Neural cell (in vitro differentiated cells): ENCODE measurements around the gene GPC3. TPM values are rescaled to one million over a fixed set of nuclear protein-coding genes. Genes with fewer than 3 reads are reported as not detected.

Experiments
- H2AFZ ChIP-seq: fragments of 200-600, 300-800 bp; sonication (generic), shearing (Covaris generic); 2 replicates; pipeline ENCODE4 v1.6.0; 2014; ENCODE audit warnings: low read depth, mild to moderate bottlenecking, antibody characterized with exemption, low read length, moderate library complexity
- H3F3A ChIP-seq: fragments of 200-600 bp; shearing (Covaris generic); 2 replicates; pipeline ENCODE4 v1.6.1; 2016; ENCODE audit warnings: mild to moderate bottlenecking, moderate library complexity, mixed read lengths, antibody characterized with exemption, low read length; ENCODE audit not compliant: insufficient read depth, poor library complexity, severe bottlenecking
- H3K27ac ChIP-seq: fragments of 200-600, 300-800 bp; sonication (generic), shearing (Covaris generic); 2 replicates; pipeline ENCODE4 v1.5.1; 2014; ENCODE audit warnings: mild to moderate bottlenecking, low read length, moderate library complexity
- H3K27me3 ChIP-seq: fragments of 300-800, 200-600 bp; sonication (generic), shearing (Covaris generic); 2 replicates; pipeline ENCODE4 v1.6.0; 2014; ENCODE audit warnings: mild to moderate bottlenecking, low read depth, low read length, moderate library complexity; ENCODE audit not compliant: insufficient read depth
- H3K36me3 ChIP-seq: fragments of 300-800, 200-600 bp; sonication (generic), shearing (Covaris generic); 2 replicates; pipeline ENCODE4 v1.5.1; 2014; ENCODE audit warnings: mild to moderate bottlenecking, antibody characterized with exemption, low read length, moderate library complexity; ENCODE audit not compliant: insufficient read depth
- H3K4me2 ChIP-seq: fragments of 300-800, 200-600 bp; sonication (generic), shearing (Covaris generic); 2 replicates; pipeline ENCODE4 v1.6.0; 2014; ENCODE audit warnings: mild to moderate bottlenecking, low read length
- H3K4me3 ChIP-seq: fragments of 300-800, 200-600 bp; sonication (generic), shearing (Covaris generic); 2 replicates; pipeline ENCODE4 v1.5.1; 2014; ENCODE audit warnings: mild to moderate bottlenecking, low read length, moderate library complexity
- H3K79me2 ChIP-seq: fragments of 200-600 bp; shearing (Covaris generic); replicated peaks from 2 replicates; pipeline ENCODE4 v1.6.0; 2014; ENCODE audit warnings: mild to moderate bottlenecking, low read length, moderate library complexity; ENCODE audit not compliant: insufficient read depth
- H3K9ac ChIP-seq: fragments of 300-800, 200-600 bp; sonication (generic), shearing (Covaris generic); 2 replicates; pipeline ENCODE4 v1.6.1; 2016; ENCODE audit warnings: mild to moderate bottlenecking, low read length, mixed read lengths
- H3K9me2 ChIP-seq: fragments of 200-600 bp; shearing (Covaris generic); 2 replicates; pipeline ENCODE4 v1.6.1; 2016; ENCODE audit warnings: mild to moderate bottlenecking, low read length, mixed read lengths; ENCODE audit not compliant: insufficient read depth
- H3K9me3 ChIP-seq: fragments of 200-600, 300-800 bp; sonication (generic), shearing (Covaris generic); 2 replicates; pipeline ENCODE4 v1.6.1; 2016; ENCODE audit warnings: mild to moderate bottlenecking, mixed run types, low read length, moderate library complexity, mixed read lengths
- H4K20me1 ChIP-seq: fragments of 200-600 bp; shearing (Covaris generic); 2 replicates; pipeline ENCODE4 v1.6.1; 2016; ENCODE audit warnings: mild to moderate bottlenecking, mixed run types; ENCODE audit not compliant: insufficient read depth
- CTCF ChIP-seq: fragments of 450-650 bp; IDR thresholded peaks from 2 replicates; pipeline ENCODE4 v1.5.1; 2014; ENCODE audit warnings: antibody characterized with exemption, mild to moderate bottlenecking, moderate library complexity; ENCODE audit not compliant: poor library complexity, severe bottlenecking
- EP300 ChIP-seq: fragments of 450-650 bp; conservative IDR thresholded peaks from 2 replicates; pipeline ENCODE4 v1.6.1; 2014; ENCODE audit warnings: antibody characterized with exemption, mild to moderate bottlenecking, moderate library complexity; ENCODE audit not compliant: poor library complexity, severe bottlenecking
- EZH2 ChIP-seq: fragments of 200-600, 300-800 bp; shearing (Covaris generic), sonication (generic); IDR thresholded peaks from 2 replicates; pipeline ENCODE4 v1.6.1; 2014; ENCODE audit warnings: antibody characterized with exemption, low read length, borderline replicate concordance, mild to moderate bottlenecking; ENCODE audit not compliant: insufficient read depth, poor library complexity, severe bottlenecking
- MXI1 ChIP-seq: fragments of 450-650 bp; conservative IDR thresholded peaks from 2 replicates; pipeline ENCODE4 v1.6.1; 2014; ENCODE audit warnings: antibody characterized with exemption, mild to moderate bottlenecking; ENCODE audit not compliant: poor library complexity, severe bottlenecking
- POLR2AphosphoS5 ChIP-seq: IDR thresholded peaks from 2 replicates; pipeline ENCODE4 v1.6.1; 2012
- RAD21 ChIP-seq: fragments of 450-650 bp; conservative IDR thresholded peaks from 2 replicates; pipeline ENCODE4 v1.6.1; 2014; ENCODE audit warnings: antibody characterized with exemption, mild to moderate bottlenecking, moderate library complexity
- SMC3 ChIP-seq: fragments of 450-650 bp; conservative IDR thresholded peaks from 2 replicates; pipeline ENCODE4 v1.6.1; 2014; ENCODE audit warnings: antibody characterized with exemption, mild to moderate bottlenecking, moderate library complexity; ENCODE audit not compliant: poor library complexity
- TAF1 ChIP-seq: IDR thresholded peaks from 2 replicates; pipeline ENCODE4 v1.6.1; 2012; ENCODE audit warnings: low read depth
- polyA plus RNA-seq: library from polyadenylated mRNA; depleted of rRNA; stranded (reverse); fragments of >200 nt; gene quantifications from 2 replicates; pipeline ENCODE4 v1.2.3, GENCODE V29; 2014
- TF ChIP-seq, protein P1 (sequence below): IDR thresholded peaks from 2 replicates; pipeline ENCODE4 v1.6.1; 2012; ENCODE audit warnings: borderline replicate concordance

Gene GPC3
- polyA plus RNA-seq, 1 donor from 2014 or later, result 2.1 TPM

DNA sequence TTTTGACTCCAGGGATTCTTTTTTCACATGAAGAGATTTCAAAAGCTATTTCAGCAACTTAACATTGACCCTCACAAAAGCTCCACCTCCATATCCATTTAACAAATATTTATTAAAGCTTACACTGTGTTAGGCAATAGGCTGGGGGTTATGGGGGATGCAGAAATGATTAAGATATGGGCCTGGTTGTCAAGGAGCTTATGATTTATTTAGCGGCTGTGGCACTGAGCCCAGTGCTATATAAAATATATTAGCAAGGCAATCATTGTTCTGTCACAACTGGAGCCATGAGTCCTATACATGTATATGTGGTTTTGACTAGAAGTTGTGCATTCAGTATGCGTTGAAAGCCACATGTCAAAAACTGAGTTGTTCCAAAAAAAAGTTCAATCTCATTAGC, 131.1 kb downstream of the GPC3 start:
- no peaks in the 10 kb centered on the region for H3K79me2 ChIP-seq

DNA sequence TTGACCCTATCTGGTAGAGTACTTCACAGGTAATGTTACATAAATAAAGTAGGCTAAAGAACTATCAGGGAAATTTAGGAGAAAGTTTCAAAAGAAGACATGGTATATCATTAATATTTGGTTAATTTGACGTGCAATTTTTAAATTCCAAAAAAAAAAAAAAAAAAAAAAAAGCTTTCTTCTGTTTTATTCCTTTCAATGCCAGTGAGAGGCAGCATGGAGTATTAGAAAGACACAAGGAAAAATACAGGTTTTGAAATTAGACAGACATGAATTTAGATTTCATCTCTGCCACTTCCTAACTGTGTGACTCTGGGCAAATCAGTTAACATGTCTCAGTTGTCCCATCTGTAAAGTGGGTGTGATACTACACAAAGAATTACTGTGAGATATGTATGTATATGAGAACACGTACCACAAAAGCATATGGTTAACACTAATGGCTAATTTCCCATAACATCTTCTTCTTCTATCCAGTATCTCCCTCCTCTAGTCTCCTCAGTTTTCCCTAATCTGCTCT, 132.5 kb downstream of the GPC3 start:
- H3K9ac ChIP-seq, result no peak overlapping the region
- no peak overlapping the region for H2AFZ ChIP-seq
- no peaks in the 10 kb centered on the region for H3K27me3 ChIP-seq
- H4K20me1 ChIP-seq, result no peaks in the 10 kb centered on the region
- H3K9me3 ChIP-seq, result no peaks in the 10 kb centered on the region
- no peaks in the 10 kb centered on the region for H3K36me3 ChIP-seq
- no peak overlapping the region for H3K4me2 ChIP-seq
- H3K4me3 ChIP-seq, result no peak overlapping the region
- H3F3A ChIP-seq, result no peaks in the 10 kb centered on the region
- no peak overlapping the region for H3K27ac ChIP-seq
- TF ChIP-seq MXI1, result no peak
- TF ChIP-seq, protein P1, sequence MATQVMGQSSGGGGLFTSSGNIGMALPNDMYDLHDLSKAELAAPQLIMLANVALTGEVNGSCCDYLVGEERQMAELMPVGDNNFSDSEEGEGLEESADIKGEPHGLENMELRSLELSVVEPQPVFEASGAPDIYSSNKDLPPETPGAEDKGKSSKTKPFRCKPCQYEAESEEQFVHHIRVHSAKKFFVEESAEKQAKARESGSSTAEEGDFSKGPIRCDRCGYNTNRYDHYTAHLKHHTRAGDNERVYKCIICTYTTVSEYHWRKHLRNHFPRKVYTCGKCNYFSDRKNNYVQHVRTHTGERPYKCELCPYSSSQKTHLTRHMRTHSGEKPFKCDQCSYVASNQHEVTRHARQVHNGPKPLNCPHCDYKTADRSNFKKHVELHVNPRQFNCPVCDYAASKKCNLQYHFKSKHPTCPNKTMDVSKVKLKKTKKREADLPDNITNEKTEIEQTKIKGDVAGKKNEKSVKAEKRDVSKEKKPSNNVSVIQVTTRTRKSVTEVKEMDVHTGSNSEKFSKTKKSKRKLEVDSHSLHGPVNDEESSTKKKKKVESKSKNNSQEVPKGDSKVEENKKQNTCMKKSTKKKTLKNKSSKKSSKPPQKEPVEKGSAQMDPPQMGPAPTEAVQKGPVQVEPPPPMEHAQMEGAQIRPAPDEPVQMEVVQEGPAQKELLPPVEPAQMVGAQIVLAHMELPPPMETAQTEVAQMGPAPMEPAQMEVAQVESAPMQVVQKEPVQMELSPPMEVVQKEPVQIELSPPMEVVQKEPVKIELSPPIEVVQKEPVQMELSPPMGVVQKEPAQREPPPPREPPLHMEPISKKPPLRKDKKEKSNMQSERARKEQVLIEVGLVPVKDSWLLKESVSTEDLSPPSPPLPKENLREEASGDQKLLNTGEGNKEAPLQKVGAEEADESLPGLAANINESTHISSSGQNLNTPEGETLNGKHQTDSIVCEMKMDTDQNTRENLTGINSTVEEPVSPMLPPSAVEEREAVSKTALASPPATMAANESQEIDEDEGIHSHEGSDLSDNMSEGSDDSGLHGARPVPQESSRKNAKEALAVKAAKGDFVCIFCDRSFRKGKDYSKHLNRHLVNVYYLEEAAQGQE, result no peak
- no peak for TF ChIP-seq EP300
- TF ChIP-seq EZH2, result no peak
- no peak for TF ChIP-seq TAF1
- no peak for TF ChIP-seq CTCF
- no peak for TF ChIP-seq RAD21
- no peak for TF ChIP-seq POLR2AphosphoS5
- no peaks in the 10 kb centered on the region for H3K9me2 ChIP-seq
- H3K79me2 ChIP-seq, result no peaks in the 10 kb centered on the region

More for the DNA sequence above, 131.1 kb downstream of the GPC3 start:
- no peak overlapping the region for H2AFZ ChIP-seq
- H3K4me3 ChIP-seq, result no peak overlapping the region
- H3K9me3 ChIP-seq, result no peaks in the 10 kb centered on the region
- no peaks in the 10 kb centered on the region for H3K36me3 ChIP-seq
- no peak for TF ChIP-seq MXI1
- no peak for TF ChIP-seq SMC3
- no peak for TF ChIP-seq POLR2AphosphoS5
- no peak for TF ChIP-seq EP300
- TF ChIP-seq EZH2, result no peak
- no peak for TF ChIP-seq CTCF
- TF ChIP-seq TAF1, result no peak
- TF ChIP-seq, protein P1, result no peak
- no peak for TF ChIP-seq RAD21
- no peaks in the 10 kb centered on the region for H3K27me3 ChIP-seq
- H3K4me2 ChIP-seq, result no peak overlapping the region
- H3K9ac ChIP-seq, result no peak overlapping the region
- H4K20me1 ChIP-seq, result no peaks in the 10 kb centered on the region
- no peaks in the 10 kb centered on the region for H3F3A ChIP-seq
- no peaks in the 10 kb centered on the region for H3K9me2 ChIP-seq
- H3K27ac ChIP-seq, result no peak overlapping the region
